HCT116 (cell line): Measurements from ENCODE around the gene HAPLN2. TPM values are rescaled to one million over a fixed set of nuclear protein-coding genes. Genes with fewer than 3 reads are reported as not detected.
"Not testable (repeated sequence)": the region's sequence is repeated elsewhere in the genome, so short reads cannot be mapped to it uniquely, and the experiment has no call there.

Experiments used
- ATAC-seq: fragments of 200-7000 bp; cut with Tn5 transposase; 2 replicates; pipeline ENCODE4 v1.9.1; 2020; ENCODE audit warnings: mild to moderate bottlenecking, moderate library complexity
- BruUV-seq: library from RNA; stranded (reverse); fragments of 400-500 nt; replicated peaks from 2 replicates; lab custom pipeline; 2021; lab: Mats Ljungman, UMichigan
- CTCF ChIA-PET: fragments of 300-600 bp; sonication (Branson Sonifier 250); formaldehyde crosslinking; loops from one replicate; lab custom pipeline; 2021; ENCODE audit warnings: antibody characterized with exemption; lab: Charles Lee
- POLR2A ChIA-PET: fragments of 300-600, 350-600 bp; sonication (Branson Sonifier 250); formaldehyde crosslinking; loops from one replicate; lab custom pipeline; 2021; ENCODE audit warnings: antibody characterized with exemption; lab: Charles Lee
- RAD21 ChIA-PET, 2 experiments: fragments of 300-600 bp; sonication (Branson Sonifier 250); formaldehyde crosslinking; loops; one replicate each; lab custom pipeline; 2023; ENCODE audit warnings: low total read pairs in 2 of 2; ENCODE audit not compliant: uncharacterized antibody in 2 of 2, unreplicated experiment in 2 of 2, low non-redundant PET in 1 of 2; lab: Charles Lee
- DNase-seq: peaks from one replicate; pipeline ENCODE4 v3.0.0-alpha.2; 2010; ENCODE audit warnings: low read depth, low spot score
- H2AFZ ChIP-seq: fragments of 200-600 bp; shearing (Covaris generic), sonication (generic); 2 replicates; pipeline ENCODE4 v1.6.1; 2017; ENCODE audit warnings: low read depth, mixed run types, mixed read lengths, antibody characterized with exemption, low read length; ENCODE audit not compliant: poor library complexity, severe bottlenecking
- H3K27ac ChIP-seq: 2 replicates; pipeline ENCODE4 v1.5.1; 2012; ENCODE audit warnings: low read depth, low read length
- H3K27me3 ChIP-seq: fragments of 200-600 bp; sonication (generic); 2 replicates; pipeline ENCODE4 v1.6.1; 2016; ENCODE audit warnings: mixed run types, low read length, mixed read lengths; ENCODE audit not compliant: insufficient read depth
- H3K36me3 ChIP-seq, 2 experiments: fragments of 200-500 bp in 1 of 2; fragments of 200-600 bp in 1 of 2; sonication (Bioruptor generic) in 1 of 2; sonication (generic) in 1 of 2; 2 replicates each; pipeline versions ENCODE4 v1.5.1 to v1.6.1; 2014 to 2016; ENCODE audit warnings: low read length in 2 of 2, inconsistent platforms in 1 of 2, mixed read lengths in 1 of 2, mixed run types in 1 of 2; ENCODE audit not compliant: insufficient read depth in 2 of 2, control insufficient read depth in 1 of 2
- H3K4me1 ChIP-seq, 2 experiments: fragments of 200-600 bp in 1 of 2; sonication (generic) in 1 of 2; 2 replicates each; pipeline versions ENCODE4 v1.5.1 to v1.6.1; 2012 to 2017; ENCODE audit warnings: low read length in 2 of 2, inconsistent platforms in 1 of 2, mild to moderate bottlenecking in 1 of 2, mixed read lengths in 1 of 2, mixed run types in 1 of 2, moderate library complexity in 1 of 2; ENCODE audit not compliant: insufficient read depth in 2 of 2, control insufficient read depth in 1 of 2
- H3K4me2 ChIP-seq: fragments of 200-600 bp; sonication (generic); 2 replicates; pipeline ENCODE4 v1.6.1; 2017; ENCODE audit warnings: mixed run types, low read length, mixed read lengths
- H3K4me3 ChIP-seq, 2 experiments: fragments of 200-600 bp in 1 of 2; sonication (generic) in 1 of 2; replicated peaks in 1 of 2; 2 replicates each; pipeline ENCODE4 v1.5.1; 2011 to 2016; ENCODE audit warnings: low read length in 2 of 2, control low read depth in 1 of 2, low read depth in 1 of 2, mild to moderate bottlenecking in 1 of 2, mixed read lengths in 1 of 2, mixed run types in 1 of 2
- H3K79me2 ChIP-seq: fragments of 200-600 bp; sonication (generic); 2 replicates; pipeline ENCODE4 v1.6.1; 2017; ENCODE audit warnings: mild to moderate bottlenecking, mixed run types, low read length, moderate library complexity, mixed read lengths; ENCODE audit not compliant: insufficient read depth
- H3K9ac ChIP-seq: fragments of 200-600 bp; sonication (generic); 2 replicates; pipeline ENCODE4 v1.6.1; 2016; ENCODE audit warnings: low read length, mixed read lengths
- H3K9me2 ChIP-seq: fragments of 200-600 bp; sonication (generic), shearing (Covaris generic); 2 replicates; pipeline ENCODE4 v1.6.1; 2017; ENCODE audit warnings: mixed run types, mild to moderate bottlenecking, moderate library complexity; ENCODE audit not compliant: insufficient read depth
- H3K9me3 ChIP-seq, 2 experiments: fragments of 200-500 bp in 1 of 2; fragments of 200-600 bp in 1 of 2; sonication (Bioruptor generic) in 1 of 2; sonication (generic) in 1 of 2; 2 replicates each; pipeline ENCODE4 v1.6.1; 2014 to 2017; ENCODE audit warnings: low read length in 2 of 2, mixed read lengths in 2 of 2, inconsistent platforms in 1 of 2, low read depth in 1 of 2, mild to moderate bottlenecking in 1 of 2, mixed run types in 1 of 2, moderate library complexity in 1 of 2; ENCODE audit not compliant: control insufficient read depth in 1 of 2, insufficient read depth in 1 of 2
- H4K20me1 ChIP-seq: fragments of 200-600 bp; sonication (generic), shearing (Covaris generic); 2 replicates; pipeline ENCODE4 v1.6.1; 2017; ENCODE audit warnings: mixed run types, mild to moderate bottlenecking, moderate library complexity; ENCODE audit not compliant: insufficient read depth
- ATF3 ChIP-seq: IDR thresholded peaks from 2 replicates; pipeline ENCODE4 v1.6.1; 2012
- POLR2AphosphoS5 ChIP-seq: IDR thresholded peaks from 2 replicates; pipeline ENCODE4 v1.6.1; 2011; ENCODE audit warnings: mild to moderate bottlenecking, low read depth, low read length, moderate library complexity
- intact Hi-C: fragments of 100-400 bp; cut with micrococcal nuclease; formaldehyde crosslinking; loops from 2 replicates; pipeline ENCODE4 v1.10.0; 2022
- total RNA-seq: library from RNA; stranded (reverse); gene quantifications from one replicate; pipeline ENCODE4 v1.2.1, GENCODE V29; 2021; ENCODE audit not compliant: unreplicated experiment

The HAPLN2 gene
- total RNA-seq, 1 experiment from 2014 or later, result 0.54 TPM

- ATAC-seq, result peak; percentile 18; the same call in 1 of the 2 replicates
- H3K36me3 ChIP-seq, result no peaks in the 10 kb centered on the region
- CTCF ChIA-PET, result interaction anchor here (0.9 to 3.0 kb wide), 4 partner anchors 18 to 30 kb away, joined by 3 to 19 read pairs (median 3); no protein-coding TSS in a partner anchor
Measured at GRCh38 chr1:156586892-156587477, 32.2 kb upstream of the HAPLN2 start.

GRCh38 chr1:156587927-156588326 lies 31.3 kb upstream of the HAPLN2 start:
- POLR2A ChIA-PET, result not testable (repeated sequence)

More at GRCh38 chr1:156586892-156587477, 32.2 kb upstream of the HAPLN2 start:
- peak; percentile 33; the same call in 1 of the 2 replicates for TF ChIP-seq POLR2AphosphoS5
- TF ChIP-seq ATF3, result no peak
- H3K4me2 ChIP-seq, result peak overlapping the region; percentile 30; the same call in 1 of the 2 replicates
- no peak for DNase-seq
- ChIA-PET RAD21 (interaction anchor here (0.6 to 0.9 kb wide), 2 partner anchors 21 to 201 kb away, joined by 3 to 4 read pairs; no protein-coding TSS in a partner anchor), POLR2A (interaction anchor here (0.6 to 0.7 kb wide), 2 partner anchors 14 to 16 kb away, joined by 3 read pairs; partner anchors contain the start of gene GPATCH4)
- H3K9ac ChIP-seq, result no peak overlapping the region
- no peak overlapping the region for H3K27ac ChIP-seq
- H3K9me2 ChIP-seq, result no peaks in the 10 kb centered on the region
- H3K9me3 ChIP-seq, result no peaks in the 10 kb centered on the region
- no peaks in the 10 kb centered on the region for H4K20me1 ChIP-seq
- peaks cover 11 to 38% of the 10 kb centered on the region in 2 experiments for H3K4me1 ChIP-seq
- peaks cover 4% of the 10 kb centered on the region; the same call in 1 of the 2 replicates for H3K79me2 ChIP-seq
- BruUV-seq, result no TSS peak
- H3K4me3 ChIP-seq, result peak overlapping the region in 1 of 2 experiments; percentile 17; a peak in 2 of 4 replicates
- no peak overlapping the region for H2AFZ ChIP-seq
- intact Hi-C loops, result no loop called here
- H3K27me3 ChIP-seq, result no peaks in the 10 kb centered on the region

More at GRCh38 chr1:156587927-156588326, 31.3 kb upstream of the HAPLN2 start:
- H3K9me3 ChIP-seq, H3K9me2 ChIP-seq, DNase-seq, intact Hi-C loops, H3K27me3 ChIP-seq, H3K4me2 ChIP-seq, RAD21 ChIA-PET, H3K36me3 ChIP-seq, H4K20me1 ChIP-seq, BruUV-seq, CTCF ChIA-PET, H2AFZ ChIP-seq, H3K4me3 ChIP-seq, ATAC-seq, H3K27ac ChIP-seq, H3K9ac ChIP-seq: not testable (repeated sequence)
- H3K4me1 ChIP-seq, result peaks cover 15 to 46% of the 10 kb centered on the region in 2 experiments
- H3K79me2 ChIP-seq, result peaks cover 12% of the 10 kb centered on the region; the same call in 1 of the 2 replicates
